ENCODE data around the gene OCEL1.

The OCEL1 gene

DNA sequence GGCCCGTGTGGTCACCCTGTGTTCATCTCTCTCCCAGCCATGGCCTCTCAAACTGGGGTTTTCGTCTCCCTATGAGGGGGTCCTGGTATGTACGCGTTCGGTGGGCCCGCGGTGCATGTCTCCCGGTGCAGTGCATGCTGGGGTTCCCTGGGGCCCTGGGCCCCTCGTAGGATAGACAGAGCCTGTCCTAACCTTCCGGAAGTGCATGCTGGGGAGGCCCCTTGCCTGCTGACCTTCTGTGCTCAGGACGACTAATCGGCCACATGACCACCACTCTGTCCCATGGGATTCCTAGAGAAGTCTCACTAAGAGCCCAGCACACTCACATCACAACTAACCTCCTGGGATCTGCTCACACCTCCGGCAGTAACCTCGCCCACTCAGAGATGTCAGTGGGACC is 15.7 kb upstream of the OCEL1 start:
- DNase-seq (ENCODE audit: low read depth), result no peak

DNA sequence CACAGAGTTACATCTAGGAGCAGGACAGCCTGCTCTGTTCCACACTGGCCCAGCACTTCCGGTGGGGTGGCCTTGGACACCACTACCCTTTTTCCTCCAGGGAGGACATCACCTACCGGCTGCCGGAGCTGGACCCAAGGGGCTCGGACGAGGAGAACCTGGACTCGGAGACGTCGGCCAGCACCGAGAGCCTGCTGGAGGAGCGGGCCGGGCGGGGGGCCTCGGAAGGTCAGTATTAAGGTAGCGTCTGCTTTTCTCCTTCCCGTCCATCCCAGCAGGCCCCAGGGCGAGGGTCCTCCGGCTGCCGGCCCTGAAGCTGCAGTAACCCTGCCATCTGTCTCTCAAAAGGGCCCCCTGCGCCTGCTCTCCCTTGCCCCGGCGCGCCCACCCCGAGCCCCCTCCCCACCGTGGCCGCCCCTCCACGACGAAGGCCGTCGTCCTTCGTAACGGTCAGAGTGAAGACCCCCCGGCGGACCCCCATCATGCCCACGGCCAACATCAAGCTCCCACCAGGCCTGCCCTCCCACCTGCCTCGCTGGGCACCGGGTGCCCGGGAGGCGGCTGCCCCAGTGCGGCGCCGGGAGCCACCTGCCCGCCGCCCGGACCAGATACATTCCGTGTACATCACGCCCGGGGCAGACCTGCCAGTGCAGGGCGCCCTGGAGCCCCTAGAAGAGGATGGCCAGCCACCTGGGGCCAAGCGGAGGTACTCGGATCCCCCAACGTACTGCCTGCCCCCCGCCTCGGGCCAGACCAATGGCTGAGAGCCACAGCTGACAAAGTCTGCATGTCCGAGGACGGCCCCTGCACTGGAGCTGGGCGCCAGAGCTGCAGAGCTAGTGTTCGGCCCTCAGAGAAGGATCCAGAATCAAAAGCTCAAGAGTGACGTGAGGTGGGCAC is 14.2 kb upstream of the OCEL1 start:
- DNase-seq (ENCODE audit: low read depth), result no peak

DNA sequence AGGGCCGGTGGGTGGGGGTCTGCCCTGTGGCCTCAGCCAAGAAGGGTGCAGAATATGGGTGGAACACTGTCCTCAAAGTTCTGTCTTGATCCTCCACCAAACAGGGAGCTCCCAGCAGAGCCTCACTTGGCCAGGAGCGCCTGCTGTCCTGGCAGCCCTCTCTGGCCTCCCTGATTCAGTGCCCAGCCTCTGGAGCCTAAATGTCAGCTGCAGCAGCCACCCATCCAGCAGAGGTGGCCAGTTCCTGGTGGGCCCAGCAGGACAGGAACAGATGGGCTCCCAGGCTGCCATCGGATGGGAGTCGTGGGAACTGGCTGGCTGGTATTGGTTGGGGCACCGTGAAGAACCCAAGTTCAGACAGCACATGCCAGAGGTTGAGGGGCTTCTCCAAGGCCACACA is 12.7 kb upstream of the OCEL1 start:
- no peak for DNase-seq (ENCODE audit: low read depth)

DNA sequence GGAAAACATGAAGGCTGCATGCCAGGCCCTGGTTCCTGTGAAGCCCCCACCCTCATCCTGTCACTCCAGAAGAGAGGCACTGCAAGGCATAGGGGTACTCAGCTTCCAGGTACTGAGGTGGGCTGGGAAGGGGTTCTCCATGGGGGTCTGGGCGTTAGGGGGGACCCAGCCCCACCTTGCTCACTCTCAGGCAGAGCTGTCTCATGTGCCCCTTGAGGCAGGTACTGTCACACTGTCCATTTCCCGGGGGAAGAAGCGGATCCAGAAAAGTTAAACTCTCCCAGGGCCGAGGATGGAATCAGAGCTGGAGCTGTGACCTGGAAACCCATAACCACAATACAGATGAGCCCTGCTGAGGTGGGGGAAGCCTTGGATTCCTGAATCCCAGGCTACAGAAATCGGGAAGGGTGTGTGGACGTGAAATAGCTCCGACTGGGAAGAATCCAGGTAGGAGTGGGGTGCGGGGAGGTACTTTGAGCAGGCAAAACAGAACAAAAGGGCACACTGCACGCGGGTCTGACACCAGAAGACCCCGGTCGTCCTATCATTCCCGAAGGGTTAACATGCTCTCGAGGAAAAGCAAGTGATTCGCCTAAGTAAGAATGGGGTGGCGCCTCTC is 11.4 kb upstream of the OCEL1 start:
- DNase-seq (ENCODE audit: low read depth), result no peak

DNA sequence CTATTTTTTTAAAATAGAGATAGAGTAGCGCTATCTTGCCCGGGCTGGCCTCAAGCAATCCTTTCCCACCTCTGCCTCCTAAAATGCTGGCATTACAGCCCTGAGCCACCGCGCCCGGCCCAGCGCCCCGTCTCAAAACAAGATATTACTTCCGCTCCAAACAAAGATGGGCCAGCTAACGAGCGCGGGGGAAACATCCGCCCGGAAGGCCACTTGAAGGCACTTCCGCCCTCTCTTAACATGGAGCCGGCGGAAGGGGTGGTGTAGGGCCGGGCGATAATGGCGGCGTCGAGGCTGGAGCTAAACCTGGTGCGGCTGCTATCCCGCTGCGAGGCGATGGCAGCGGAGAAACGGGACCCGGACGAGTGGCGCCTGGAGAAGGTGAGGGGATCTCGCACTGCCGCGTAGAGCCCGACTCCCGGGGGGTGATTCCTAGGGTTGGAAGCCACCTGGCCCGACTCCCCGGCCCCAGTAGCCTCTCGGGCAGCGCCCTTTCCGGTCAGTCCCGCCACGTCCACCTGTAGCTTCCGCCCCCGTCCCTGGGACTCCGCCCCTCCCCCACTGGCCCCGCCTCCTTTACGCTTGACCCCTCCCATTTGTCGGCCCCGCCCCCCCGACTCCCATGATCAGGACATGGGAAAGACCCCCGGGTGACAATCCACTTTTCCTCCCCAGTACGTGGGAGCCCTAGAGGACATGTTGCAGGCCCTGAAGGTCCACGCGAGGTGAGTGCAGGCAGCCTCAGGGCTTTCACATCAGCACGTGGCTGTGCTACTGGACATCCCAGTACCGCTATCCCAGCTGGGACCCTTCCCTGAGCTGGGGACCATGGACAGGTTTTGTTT is 10.7 kb upstream of the OCEL1 start, which contains the start of gene USE1:
Gene USE1 (plus strand): TSS at position 231 of the 845 bp plus-strand sequence. CDS start 49 bp downstream, at position 280.
- peak; percentile 83 for DNase-seq (ENCODE audit: low read depth)

DNA sequence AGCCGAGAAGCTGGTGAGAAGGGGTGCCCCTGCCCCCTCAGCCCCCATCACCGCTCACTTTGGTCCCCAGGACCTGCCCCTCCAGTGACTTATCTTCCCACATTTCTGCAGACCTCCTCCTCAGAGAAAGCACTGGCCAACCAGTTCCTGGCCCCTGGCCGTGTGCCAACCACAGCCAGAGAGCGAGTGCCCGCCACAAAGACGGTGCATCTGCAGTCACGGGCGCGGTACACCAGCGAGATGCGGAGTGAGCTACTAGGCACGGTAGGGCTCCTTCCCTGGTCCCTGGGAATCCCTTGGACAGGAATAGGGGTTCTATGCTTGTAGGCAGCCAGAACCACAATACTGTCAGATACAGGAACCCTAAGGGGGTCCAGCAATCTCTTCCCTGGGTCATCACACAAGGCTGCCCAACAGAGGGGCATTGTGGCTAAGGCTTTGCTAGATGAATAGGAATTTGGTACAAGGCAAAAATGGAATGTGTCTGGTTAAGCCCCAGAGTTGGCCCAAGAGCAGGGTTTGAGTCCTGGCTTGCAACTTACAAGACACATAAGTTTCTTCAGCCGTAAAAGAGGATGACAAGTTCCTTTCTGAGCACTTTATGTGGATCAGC is 9.9 kb upstream of the OCEL1 start:
- no peak for DNase-seq (ENCODE audit: low read depth)

DNA sequence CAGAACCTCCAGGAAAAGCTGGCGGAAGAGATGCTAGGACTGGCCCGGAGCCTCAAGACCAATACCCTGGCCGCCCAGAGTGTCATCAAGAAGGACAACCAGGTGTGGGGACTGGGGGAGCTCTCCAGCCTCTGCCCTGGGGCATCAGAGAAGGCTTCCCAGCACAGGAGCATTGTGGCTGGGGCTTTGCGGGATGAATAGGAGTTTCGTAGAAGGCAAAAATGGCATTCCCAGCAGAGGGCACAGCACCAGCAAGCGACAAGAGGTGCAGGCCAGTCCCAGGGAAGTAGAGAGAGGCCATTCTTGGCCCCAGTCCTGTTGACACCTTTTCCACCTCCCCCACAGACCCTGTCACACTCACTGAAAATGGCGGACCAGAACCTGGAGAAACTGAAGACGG is 6.7 kb upstream of the OCEL1 start:
- DNase-seq (ENCODE audit: low read depth), result no peak

DNA sequence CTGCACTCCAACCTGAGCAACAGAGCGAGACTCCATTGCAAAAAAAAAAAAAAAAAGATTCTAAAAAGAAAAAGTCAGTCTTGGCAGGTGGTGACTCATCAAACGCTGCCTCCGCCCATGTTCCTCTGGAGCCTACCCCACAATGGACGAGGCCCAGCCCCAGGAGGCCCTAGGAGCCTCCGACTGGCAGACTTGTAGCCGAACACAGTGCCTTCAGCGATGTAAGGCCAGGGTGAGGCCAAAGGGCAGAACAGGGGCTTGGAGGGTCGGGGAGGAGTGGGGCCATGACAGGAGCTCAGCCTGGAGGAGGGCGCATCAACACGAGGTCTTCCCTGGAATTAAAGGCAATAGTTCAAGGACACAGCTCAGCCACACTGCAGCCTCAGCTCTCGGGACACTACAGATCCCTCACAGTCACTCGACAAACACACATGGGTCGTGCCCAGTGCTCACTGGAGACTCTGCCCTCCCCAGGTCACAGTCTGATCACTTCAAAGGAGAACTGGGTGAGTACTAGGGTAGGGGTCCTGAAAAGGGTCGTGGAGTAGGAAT is 5.7 kb upstream of the OCEL1 start:
- peak; percentile 36 for DNase-seq (ENCODE audit: low read depth)

DNA sequence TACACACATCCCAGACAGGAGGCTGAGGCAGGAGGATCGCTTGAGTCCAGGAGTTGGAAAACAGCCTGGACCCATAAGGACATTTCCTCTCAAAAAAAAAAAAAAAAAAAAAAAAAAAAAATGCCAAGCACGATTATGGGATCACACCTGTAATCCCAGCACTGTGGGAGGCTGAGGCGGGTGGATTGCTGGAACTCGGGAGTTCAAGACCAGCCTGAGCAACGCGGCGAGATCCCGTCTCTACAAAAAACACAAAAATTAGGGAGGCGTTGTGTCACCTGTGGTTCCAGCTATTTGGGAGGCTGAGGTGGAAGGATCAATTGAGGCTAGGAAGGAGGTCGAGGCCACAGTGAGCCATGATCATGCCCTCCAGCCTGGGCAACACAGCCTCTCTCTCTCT is 973 bp upstream of the OCEL1 start:
- no peak for DNase-seq (ENCODE audit: low read depth)

DNA sequence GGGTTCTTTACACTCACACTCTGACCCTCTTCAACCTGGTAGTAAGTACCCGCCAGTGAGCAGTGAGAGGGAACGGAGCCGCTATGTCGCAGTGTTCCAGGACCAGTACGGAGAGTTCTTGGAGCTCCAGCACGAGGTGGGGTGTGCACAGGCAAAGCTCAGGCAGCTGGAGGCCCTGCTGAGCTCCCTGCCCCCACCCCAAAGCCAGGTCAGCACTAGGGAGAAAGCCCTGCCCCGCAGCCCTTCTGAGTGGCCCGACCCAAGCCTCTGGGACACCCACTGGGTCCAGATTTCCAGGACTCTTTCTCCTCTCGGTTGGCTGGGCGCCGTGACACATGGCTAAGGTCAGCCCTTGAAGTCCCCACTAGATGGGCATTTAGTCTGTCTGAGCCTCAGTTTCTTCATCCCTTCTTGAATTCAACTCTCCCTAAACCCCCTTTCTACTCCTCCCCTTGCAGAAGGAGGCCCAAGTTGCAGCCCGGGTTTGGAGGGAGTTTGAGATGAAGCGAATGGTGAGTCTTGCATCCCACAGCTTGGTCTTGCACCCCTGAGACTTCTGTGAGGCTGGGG is 1.9 kb downstream of the OCEL1 start:
- DNase-seq (ENCODE audit: low read depth), result no peak

DNA sequence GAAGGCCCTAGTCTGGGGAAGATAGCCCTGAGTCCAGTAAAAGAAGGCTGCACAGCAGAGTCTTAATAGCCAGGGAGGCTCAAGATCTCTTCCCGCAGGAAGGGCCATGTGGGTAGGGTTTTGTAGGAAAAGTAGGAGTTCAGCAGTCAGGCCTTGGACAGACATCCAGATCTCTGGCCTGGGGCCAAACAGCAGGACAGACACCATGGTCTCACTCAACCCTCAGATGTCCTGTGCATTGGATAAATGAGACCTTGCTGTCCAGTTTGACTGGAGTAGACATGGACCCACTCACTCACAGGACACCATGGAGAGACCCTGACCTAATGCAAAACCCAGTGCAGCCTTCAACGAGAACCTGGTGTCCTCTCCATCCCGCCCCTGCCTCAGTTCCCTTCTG is 3.9 kb downstream of the OCEL1 start:
- no peak for DNase-seq (ENCODE audit: low read depth)

DNA sequence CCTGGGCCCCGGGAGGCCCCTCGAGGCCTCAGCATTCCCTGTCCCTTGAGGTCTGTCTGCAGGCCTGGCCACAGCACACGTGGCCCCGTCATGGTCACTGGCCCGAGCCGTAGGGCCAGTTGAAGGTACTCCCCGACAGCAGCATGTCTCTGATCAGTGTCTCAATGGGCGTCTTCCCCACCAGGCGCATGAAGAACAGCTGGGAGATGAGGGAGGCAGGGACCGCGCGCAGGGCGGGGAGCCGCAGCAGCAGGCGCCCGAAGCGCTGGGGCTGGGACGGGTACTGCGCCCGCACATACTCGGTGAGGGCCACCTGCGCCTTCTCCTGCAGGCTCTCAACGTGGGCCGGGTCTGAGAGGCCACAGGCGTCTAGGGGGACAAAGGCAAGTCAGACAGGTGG is 6.2 kb downstream of the OCEL1 start:
- no peak for DNase-seq (ENCODE audit: low read depth)

DNA sequence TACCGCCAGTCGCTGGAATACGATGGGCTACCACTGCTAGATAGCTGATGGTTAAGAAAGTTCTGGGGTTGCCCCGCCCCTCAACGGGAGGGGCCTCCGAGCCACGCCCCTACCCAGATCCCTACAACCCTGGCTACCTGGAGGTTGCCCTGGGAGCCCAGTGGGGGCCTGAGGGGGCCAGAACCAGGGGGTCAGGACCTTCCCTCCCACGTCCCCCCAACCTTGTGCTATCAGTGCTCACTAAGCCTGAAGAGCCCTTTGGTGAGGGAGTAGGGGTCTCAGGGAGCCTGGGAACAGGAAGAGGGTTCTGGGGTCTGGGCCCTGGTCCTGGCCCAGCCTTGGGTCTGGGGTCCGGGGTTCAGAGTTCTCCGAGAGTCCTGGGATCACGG is 8.9 kb downstream of the OCEL1 start:
- no peak for DNase-seq (ENCODE audit: low read depth)

DNA sequence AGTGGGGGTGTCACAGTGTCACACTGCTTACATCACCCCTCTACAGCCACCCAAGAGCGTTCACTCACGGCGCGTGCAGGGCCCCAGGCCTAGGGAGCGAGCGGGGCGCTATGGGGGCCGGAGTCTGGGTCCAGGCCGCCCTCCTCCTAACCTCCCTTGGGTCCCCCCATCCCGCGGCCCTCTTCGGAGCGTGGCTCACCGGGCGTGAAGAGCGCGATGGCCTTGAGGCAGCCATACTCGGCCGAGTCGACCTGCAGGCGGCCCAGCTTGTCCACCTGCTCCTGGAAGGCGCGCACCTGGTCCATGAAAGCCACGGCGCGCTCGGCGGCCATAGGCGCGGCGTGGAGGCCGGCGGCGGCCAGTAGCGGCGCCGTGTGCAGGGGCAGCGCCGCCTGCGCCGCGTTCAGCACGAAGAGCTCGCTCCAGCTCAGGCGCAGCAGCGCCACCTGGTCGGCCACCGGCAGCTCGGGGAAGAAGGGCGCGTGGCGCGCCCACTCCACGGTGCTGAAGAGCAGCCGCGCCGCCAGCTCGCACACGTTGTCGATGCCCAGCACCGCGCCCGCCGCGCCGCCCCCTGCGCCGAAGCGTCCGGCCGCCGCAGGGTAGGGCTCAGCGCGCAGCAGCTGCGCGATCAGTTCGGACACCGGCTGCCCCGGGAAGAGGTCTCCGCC is 9.4 kb downstream of the OCEL1 start:
- DNase-seq (ENCODE audit: low read depth), result peak; percentile 38

DNA sequence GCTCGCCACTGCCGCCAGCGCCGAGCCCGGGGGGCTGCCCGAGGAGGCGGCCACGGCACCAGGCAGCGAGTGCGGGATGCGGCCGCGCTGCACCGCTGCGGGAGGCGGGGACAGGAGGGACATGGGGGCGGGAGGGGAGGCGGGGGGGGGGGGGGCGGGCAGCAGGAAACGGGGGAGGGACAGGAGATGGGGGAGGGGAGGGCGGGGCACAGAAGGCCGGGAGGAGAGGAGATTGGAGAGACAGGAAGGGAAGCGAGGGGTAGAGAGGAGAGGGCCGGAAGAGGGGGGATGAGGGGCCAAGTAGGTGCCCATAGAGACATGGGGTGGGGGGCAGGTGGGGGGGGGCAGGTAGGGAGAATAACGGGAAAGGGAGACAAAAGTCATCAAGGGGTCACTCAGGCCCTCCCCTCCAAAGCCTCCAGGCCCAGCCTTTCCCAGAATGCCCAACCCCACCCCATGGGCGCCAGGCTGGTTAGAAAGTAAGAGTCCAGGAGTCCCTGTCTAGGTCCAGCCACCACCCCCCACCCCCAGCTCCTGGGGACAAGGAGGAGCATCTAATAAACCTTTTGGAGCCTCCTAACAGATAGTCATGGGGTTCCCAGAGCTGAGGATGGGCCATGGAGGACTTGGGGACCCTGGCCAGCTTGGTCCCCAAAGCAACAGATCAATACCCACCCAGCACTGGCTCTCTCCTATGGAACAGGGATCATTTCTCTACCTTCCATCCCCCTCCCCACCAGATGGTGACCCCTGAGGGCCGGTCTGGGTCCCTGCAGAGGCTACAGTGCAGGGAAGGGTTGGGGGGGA is 10.1 kb downstream of the OCEL1 start:
- no peak for DNase-seq (ENCODE audit: low read depth)

DNA sequence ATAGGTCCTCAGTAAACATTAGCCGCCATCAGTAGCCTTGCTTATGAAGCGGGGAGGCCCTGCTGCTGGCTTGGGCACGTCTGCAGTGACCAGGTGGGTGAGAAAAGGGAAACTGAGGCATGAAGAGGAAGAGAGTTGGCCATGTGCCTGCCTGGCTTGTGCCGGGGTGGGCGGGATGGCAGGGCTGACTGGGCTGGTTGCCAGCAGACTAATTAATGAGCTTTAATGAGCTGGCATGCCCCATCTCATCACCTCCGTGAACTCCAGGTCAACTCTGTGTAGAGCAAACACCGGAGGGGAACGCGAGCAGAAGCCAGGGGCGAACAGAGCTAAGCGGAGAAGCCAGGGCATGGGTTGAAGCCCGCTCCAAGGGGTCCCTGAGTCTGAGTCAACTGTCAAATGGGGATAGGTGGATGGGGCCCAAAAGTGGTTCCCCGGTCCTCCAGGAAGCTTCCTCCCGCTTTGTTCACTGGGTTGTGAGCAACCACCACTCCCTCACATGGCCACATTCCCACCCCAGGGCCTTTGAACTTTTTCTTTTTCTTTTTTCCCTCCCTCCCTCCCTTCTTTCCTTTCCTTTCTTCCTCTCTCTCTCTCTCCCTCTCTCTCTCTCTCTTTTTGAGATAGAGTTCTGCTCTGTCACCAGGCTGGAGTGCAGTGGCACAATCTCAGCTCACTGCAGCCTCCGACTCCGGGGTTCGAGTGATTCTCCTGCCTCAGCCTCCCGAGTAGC is 11.0 kb downstream of the OCEL1 start:
- no peak for DNase-seq (ENCODE audit: low read depth)

DNA sequence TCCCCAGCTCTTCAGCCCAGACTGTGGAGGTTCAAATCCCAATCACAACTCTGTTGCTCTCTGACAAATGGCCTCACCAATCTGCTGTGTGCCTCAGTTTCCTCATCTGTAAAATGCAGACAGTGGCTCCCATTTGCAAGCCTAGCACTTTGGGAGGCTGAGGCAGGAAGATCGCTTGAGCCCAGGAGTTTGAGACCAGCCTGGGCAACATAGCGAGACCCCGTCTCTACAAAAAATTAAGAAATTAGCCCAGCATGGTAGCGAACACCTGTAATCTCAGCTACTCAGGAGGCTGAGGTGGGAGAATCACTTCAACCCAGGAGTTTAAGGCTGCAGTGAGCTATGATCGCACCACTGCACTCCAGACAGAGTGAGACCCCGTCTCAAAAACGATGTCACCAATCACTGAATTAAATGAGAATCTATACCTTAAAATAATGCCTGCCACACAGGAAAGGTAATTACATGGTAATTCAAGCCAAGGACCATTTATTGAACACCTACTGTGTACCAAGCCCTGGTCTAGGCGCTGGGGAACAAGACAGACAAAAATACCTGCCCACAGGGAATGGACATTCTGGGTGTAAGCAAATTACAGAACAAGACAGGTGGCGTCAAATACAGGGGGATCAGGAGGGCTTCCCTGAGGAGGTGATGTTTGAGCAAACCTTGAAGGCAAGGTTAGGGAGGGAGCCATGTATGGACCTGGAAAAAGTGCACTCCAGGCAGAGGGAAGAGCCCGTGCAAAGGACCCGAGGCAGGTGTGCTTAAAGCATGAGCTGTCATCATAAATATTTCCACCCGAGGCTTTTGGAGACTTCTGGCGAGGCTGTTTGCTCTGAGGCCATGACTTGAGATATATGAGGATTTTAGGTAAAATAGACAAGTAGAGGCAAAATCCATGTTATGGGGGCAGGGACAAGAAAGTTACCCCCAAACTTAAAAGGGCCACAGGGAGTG is 12.0 kb downstream of the OCEL1 start:
- DNase-seq (ENCODE audit: low read depth), result no peak

DNA sequence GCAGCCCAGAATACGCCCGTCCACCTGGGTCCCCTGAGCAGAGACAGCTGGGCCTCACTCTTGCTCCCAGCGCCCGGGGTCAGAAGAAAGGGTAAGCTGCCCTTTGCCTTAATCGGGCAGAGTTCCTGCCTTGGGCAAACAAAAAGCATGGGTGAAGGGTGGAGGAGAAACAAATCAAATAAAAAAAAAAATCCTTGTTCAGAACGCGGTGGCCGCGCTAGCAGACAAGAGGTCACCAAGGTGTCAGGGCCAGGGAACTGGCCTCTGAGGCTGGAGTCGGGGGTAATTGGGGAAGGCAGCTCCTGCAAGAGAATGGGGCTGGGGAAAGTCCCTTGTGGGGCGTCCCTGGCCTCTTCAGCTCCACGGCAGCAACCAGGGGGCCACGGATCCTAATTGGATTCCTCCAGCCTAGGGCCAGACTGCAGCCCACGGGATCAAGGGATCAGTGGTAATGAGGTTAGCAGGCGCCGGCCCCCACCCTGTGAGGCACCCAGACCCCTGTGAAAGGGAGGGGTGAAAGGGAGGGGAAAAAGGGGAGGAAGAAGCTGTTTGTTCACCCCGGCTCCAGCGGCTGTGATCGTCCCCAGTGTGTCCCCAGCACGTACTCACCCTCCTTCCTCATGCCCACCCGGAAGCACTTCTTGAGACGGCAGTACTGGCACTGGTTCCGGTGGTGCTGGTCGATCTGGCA is 14.2 kb downstream of the OCEL1 start:
- no peak for DNase-seq (ENCODE audit: low read depth)
